ENCODE measurements around the gene C5. TPM values are rescaled to one million over a fixed set of nuclear protein-coding genes. Genes with fewer than 3 reads are reported as not detected.
A peak's percentile ranks its signal among the peaks of the same experiment; 100 is the strongest.

Gene C5
- total and polyA plus RNA-seq, 9 of the 15 experiments (the other 6 are each of a cell fraction or from before 2014, with no cell fraction given): 0.08 to 0.91 (median 0.42) TPM

- TF ChIP-seq JUN (IDR thresholded peaks at IDR 0.05; ENCODE audit: borderline replicate concordance, low read depth, low read length) (peak; percentile 89), JUN (CRISPR knock-in tag; IDR thresholded peaks at IDR 0.05; ENCODE audit: borderline replicate concordance) (0 out of 2 replicates have a peak, but pooled peaks have one; percentile 26), HDAC8 (tag; IDR thresholded peaks at IDR 0.05) (no peak), FOS (IDR thresholded peaks at IDR 0.05; ENCODE audit: extremely low read depth, insufficient read length) (peak; percentile 27), L3MBTL2 (IDR thresholded peaks at IDR 0.05) (no peak)
Observed at GRCh38 chr9:120925535-120926396, 124.3 kb downstream of the C5 start (continued).

DNA sequence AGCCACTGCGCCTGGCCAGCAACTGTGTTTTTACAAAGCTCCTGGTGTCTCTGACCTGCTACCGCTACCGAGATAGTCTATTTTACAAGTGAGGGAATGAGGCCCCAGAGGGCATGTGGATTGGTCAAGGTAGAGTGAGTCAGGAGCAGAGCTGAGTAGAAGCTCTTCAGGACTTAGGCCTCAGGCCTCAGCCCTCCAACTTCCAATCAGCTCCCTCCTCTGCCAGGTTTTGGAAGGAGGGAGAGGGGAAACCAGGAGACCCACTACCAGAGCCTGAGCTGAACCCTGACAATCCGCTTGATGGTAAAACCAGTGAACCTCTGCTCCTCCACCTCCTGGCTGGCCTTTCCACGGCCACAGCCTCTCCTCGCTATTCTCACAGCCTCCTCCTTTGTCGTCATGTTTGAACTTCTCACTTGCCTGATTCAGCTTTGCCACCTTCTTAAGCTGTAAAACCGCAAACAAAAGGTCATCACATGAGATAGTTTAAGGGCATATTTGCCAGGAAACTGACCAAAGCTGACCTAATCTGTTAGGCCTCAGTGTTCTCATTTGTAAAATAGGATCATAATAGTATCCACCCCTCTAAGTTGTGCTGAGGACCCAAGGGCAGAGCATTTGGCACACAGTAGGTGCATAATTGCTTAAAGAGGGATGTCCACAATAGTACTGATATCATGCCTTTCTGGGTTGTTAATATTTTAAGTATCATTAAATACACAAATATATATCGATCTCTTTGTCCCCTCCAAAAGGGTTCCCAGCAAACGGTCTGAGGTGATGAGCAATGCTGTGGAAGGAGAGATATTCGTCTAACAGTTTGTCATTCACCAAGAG lies 125.2 kb downstream of the C5 start:
- no peaks in the 10 kb centered on the region for H3K79me2 ChIP-seq (ENCODE audit: control insufficient read depth, insufficient read depth, low read length)
- no peak for DNase-seq (ENCODE audit: extremely low read depth in 1 of 4, low spot score in 3 of 4)
- WGBS (ENCODE audit: insufficient coverage, low coverage, missing lambda C conversion rate): 67% methylated on average over 11 of the region's 11 CpGs
- H3K4me2 ChIP-seq (ENCODE audit: insufficient read depth, low read length): no peak overlapping the region
- H3K27ac ChIP-seq (ENCODE audit: extremely low read depth, low read depth, low read length): no peak overlapping the region
- H3K4me3 ChIP-seq: no peak overlapping the region
- intact Hi-C loops (cut with micrococcal nuclease): no loop called here
- ChIA-PET POLR2A (no interaction called here), CTCF (ENCODE audit: low intra/inter-chr PET ratio) (no interaction called here)
- no peaks in the 10 kb centered on the region for H3K36me3 ChIP-seq (ENCODE audit: control insufficient read depth, insufficient read depth, low read length)
- H2AFZ ChIP-seq (ENCODE audit: low read depth, low read length): no peak overlapping the region
- FAIRE-seq: peak; percentile 29
- H3K9me3 ChIP-seq (replicated peaks; ENCODE audit: control insufficient read depth, insufficient read depth, low read depth, low read length): no peaks in the 10 kb centered on the region
- no peaks in the 10 kb centered on the region for H3K27me3 ChIP-seq (ENCODE audit: control insufficient read depth in 2 of 2, insufficient read depth in 2 of 2, low read length in 2 of 2)
- H3K9ac ChIP-seq (ENCODE audit: insufficient read depth in 1 of 2, low read depth in 2 of 2, low read length in 2 of 2): peak overlapping the region in 1 of 2 experiments; percentile 54; a peak in 1 of 4 replicates
- in situ Hi-C loops (cut with MboI): loop anchor here (25.0 kb wide), 1 partner anchor 313 kb away; no protein-coding TSS in a partner anchor
- no peaks in the 10 kb centered on the region for H4K20me1 ChIP-seq (replicated peaks; ENCODE audit: control insufficient read depth, insufficient read depth, low read length)
- H3K4me1 ChIP-seq (replicated peaks in 1 of 2; ENCODE audit: control insufficient read depth in 2 of 2, insufficient read depth in 2 of 2, low read length in 2 of 2): peaks cover 12 to 32% of the 10 kb centered on the region in 2 experiments
- no peak for ATAC-seq
- no TSS peak for BruUV-seq (replicated peaks)
- TF ChIP-seq CGGBP1 (CRISPR knock-in tag; IDR thresholded peaks at IDR 0.05): no peak
- TF ChIP-seq ZBTB33 (CRISPR knock-in tag; IDR thresholded peaks at IDR 0.05): peak; percentile 70; the same call in 1 of the 2 replicates
- 0 out of 2 replicates have a peak, but pooled peaks have one; percentile 40 for TF ChIP-seq ZKSCAN1 (IDR thresholded peaks at IDR 0.05; ENCODE audit: low read depth, low read length)
- H3K9me1 ChIP-seq (ENCODE audit: control insufficient read depth, insufficient read depth, low read length): no peaks in the 10 kb centered on the region
